ENCODE results near the gene TADA2A.

- no peak for TF ChIP-seq POLR2A (IDR thresholded peaks at IDR 0.05; ENCODE audit: borderline replicate concordance, extremely low read depth, insufficient read depth, insufficient read length)
- TF ChIP-seq POLR2AphosphoS5 (IDR thresholded peaks at IDR 0.05; ENCODE audit: low read depth, low read length) = no peak
- TF ChIP-seq CTCF (IDR thresholded peaks at IDR 0.05 in 2 of 3, conservative IDR thresholded peaks at IDR 0.05 in 1 of 3; ENCODE audit: borderline replicate concordance in 1 of 3, insufficient read depth in 1 of 3, low read depth in 2 of 3, low read length in 2 of 3) = no peak
- TF ChIP-seq EGR1 (IDR thresholded peaks at IDR 0.05; ENCODE audit: low read depth) = no peak
- TF ChIP-seq EZH2 (IDR thresholded peaks at IDR 0.05) = no peak
- no peak for TF ChIP-seq EZH2phosphoT487 (IDR thresholded peaks at IDR 0.05; ENCODE audit: borderline replicate concordance)
- TF ChIP-seq SRF (IDR thresholded peaks at IDR 0.05; ENCODE audit: low read depth) = no peak
- TF ChIP-seq REST (IDR thresholded peaks at IDR 0.05; ENCODE audit: low read depth) = no peak
- TF ChIP-seq SP1 (IDR thresholded peaks at IDR 0.05; ENCODE audit: low read depth) = no peak
- no peak for TF ChIP-seq SIN3A (IDR thresholded peaks at IDR 0.05; ENCODE audit: low read depth)
- no peak for TF ChIP-seq RAD21 (IDR thresholded peaks at IDR 0.05; ENCODE audit: low read depth)
- no peak for TF ChIP-seq CEBPB (IDR thresholded peaks at IDR 0.05; ENCODE audit: low read depth)
- TF ChIP-seq ZBTB33 (IDR thresholded peaks at IDR 0.05; ENCODE audit: extremely low read depth, insufficient replicate concordance, low read length) = no peak
- no peak for TF ChIP-seq ZNF274 (IDR thresholded peaks at IDR 0.05; ENCODE audit: low read depth, low read length)
These were observed 26.0 kb downstream of the TADA2A start for GRCh38 chr17:37432671-37433070.
